GM18520 (cell line): ENCODE results near the gene RELN.
"Not testable (repeated sequence)": the region's sequence is repeated elsewhere in the genome, so short reads cannot be mapped to it uniquely, and the experiment has no call there.

Source experiments
- ATAC-seq: cut with Tn5 transposase; IDR thresholded peaks from one replicate; pipeline ENCODE4 v1.9.1; 2021; ENCODE audit not compliant: unreplicated experiment

Gene RELN

GRCh38 chr7:103947026-103947655 lies 42.3 kb downstream of the RELN start:
- no peak for ATAC-seq

GRCh38 chr7:103944230-103944900 lies 45.1 kb downstream of the RELN start:
- ATAC-seq = no peak

- no peak for ATAC-seq
Observed at GRCh38 chr7:103941976-103942375, 47.5 kb downstream of the RELN start.

- ATAC-seq = no peak
Observed at GRCh38 chr7:103940382-103941268, 48.8 kb downstream of the RELN start.

GRCh38 chr7:103937680-103938079 lies 51.8 kb downstream of the RELN start:
- no peak for ATAC-seq

GRCh38 chr7:103936558-103936957 lies 52.9 kb downstream of the RELN start:
- no peak for ATAC-seq

GRCh38 chr7:103934508-103934907 lies 55.0 kb downstream of the RELN start:
- ATAC-seq = no peak

- ATAC-seq = no peak
Observed at GRCh38 chr7:103932389-103932788, 57.1 kb downstream of the RELN start.

- ATAC-seq = no peak
Observed at GRCh38 chr7:103929901-103930311, 59.6 kb downstream of the RELN start.

- ATAC-seq = no peak
Observed at GRCh38 chr7:103928581-103928980, 60.9 kb downstream of the RELN start.

- no peak for ATAC-seq
Observed at GRCh38 chr7:103924184-103924583, 65.3 kb downstream of the RELN start.

- no peak for ATAC-seq
Observed at GRCh38 chr7:103922407-103922806, 67.1 kb downstream of the RELN start.

GRCh38 chr7:103921692-103922091 lies 67.8 kb downstream of the RELN start:
- ATAC-seq = no peak

GRCh38 chr7:103919272-103919868 lies 70.1 kb downstream of the RELN start:
- no peak for ATAC-seq

- no peak for ATAC-seq
Observed at GRCh38 chr7:103918631-103919271, 70.7 kb downstream of the RELN start.

- ATAC-seq = no peak
Observed at GRCh38 chr7:103915680-103916357, 73.6 kb downstream of the RELN start.

- no peak for ATAC-seq
Observed at GRCh38 chr7:103914147-103914899, 75.1 kb downstream of the RELN start.

- no peak for ATAC-seq
Observed at GRCh38 chr7:103912891-103913605, 76.4 kb downstream of the RELN start.

- not testable (repeated sequence) for ATAC-seq
Observed at GRCh38 chr7:103911015-103911414, 78.4 kb downstream of the RELN start.
